Activated T-helper 1 cell treated with anti-CD3 and anti-CD28 coated beads, Interleukin-2, amount 50 U/mL, for 16 hours (primary cell): ENCODE measurements around the gene HID1.
"Not testable (repeated sequence)": the region's sequence is repeated elsewhere in the genome, so short reads cannot be mapped to it uniquely, and the experiment has no call there.

Experiments used
- DNase-seq, 2 donors: peaks; one replicate each; pipeline ENCODE4 v3.0.0-alpha.2; 2020; ENCODE audit warnings: low read depth in 1 of 2, low spot score in 1 of 2

HID1 gene

DNA sequence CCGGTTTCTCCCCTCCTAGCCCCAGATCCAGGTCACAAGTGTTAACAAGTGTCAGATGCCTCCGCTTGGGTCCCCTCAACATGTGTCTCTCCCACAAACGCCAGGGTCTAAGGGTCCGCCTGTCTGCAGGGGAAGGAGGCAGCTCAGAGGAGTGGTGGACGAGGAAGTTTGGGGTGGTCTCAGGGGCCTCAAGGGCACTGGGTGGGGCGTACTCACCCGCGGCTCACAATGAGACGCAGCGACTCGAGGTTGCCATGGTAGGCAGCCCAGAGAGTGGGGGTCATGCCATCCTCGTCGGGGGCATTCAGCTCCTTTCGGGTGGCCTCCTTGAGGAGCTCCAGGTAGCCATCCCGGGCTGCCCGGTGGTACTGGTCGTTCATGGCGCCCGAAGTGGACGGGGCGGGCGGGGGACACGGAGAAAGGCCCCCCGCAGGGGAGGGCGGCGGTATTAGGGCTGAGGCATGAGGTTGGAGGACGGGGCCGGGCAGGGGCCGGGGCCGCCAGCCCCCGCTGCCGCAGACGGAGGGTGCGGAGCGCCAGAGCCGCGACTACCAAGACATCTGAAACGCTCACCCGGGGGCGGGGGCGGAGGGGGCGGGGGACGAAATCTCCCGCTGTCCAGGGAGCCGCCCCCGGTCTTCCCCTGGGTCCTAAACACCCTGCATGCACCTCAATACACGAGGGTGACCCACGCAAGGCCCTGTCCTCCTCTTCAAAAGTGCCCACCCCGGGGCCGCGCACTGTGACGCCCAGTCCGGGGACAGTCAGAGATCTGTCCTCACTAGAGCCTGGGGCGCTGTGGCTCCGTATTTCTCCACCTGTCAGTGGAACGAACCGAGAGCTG lies 49.6 kb downstream of the HID1 start, which contains the start of gene USH1G:
Gene USH1G, minus strand, starts transcription at position 562 of the 844 bp plus-strand sequence. Its CDS starts 182 bp downstream, at position 380.
- DNase-seq = no peak

DNA sequence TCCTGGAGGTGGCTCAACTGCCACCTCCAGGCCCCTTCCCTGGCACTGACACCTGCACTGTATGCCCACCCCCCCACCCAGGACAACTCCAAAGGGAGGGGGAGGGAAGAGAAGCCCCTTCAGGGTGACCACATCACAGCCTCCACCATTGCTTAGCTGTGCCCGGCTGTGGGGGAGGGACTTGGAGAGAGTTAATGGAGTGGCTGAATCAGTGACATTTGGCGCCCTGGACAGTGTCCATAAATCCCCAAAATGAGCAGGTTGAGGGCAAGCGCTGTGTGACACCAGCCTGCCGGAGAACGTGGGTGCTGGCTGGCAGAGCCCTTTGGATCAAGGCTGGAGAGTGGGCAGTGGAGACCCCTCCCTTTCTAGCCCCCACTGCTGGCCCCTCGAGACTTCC lies 50.4 kb downstream of the HID1 start:
- no peak for DNase-seq

DNA sequence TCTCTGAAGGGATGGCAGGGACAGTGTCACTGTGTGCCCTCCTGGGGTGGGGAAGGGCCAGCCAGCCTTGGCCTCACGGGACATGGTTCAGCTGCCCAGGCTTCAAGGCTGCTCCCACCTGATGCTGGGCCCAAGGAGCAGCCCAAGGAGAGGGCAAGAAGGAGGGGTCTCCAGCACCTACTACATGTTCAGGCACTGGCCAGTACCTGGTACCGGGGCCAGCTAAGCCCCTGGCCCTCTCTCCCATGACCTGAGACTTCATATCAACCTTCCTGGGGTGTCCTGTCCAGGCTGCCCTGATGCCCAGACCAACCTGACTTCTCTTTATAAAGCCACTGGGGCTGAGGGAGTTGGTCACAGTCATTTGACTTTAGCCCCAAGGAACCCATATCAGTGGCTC lies 50.8 kb downstream of the HID1 start:
- DNase-seq = no peak

DNA sequence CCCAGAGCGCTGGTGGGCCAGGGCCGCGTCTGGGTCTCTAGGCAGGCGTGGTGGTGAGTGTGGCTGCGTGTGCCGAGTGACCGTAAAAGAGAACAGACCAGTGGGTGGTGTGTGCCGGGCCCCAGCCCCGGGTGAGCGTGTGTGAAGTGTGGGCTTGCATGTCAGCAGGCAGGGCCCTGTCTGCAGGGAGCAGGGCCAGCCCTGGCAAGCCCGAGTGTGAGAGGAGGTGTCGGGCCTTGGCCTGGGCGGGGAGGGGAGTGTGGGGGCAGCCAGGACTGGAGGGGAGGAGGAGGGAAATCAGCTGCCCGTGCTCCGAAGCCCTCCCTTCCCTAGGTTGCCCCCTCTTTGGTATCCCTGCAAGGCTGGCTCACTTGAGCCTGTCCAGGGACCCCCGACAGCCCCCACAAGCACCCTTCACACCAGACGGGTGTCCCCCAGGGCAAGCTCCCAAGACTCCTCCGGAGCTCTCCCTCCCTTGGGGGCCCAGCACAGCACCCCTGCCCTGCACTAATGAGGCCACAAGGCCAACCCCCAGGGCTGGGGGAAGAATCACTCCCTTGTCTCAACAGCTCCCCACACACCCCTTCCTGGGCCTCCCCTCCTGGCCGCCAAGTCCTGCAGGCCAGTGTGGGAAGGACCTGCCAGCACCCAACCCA lies 51.4 kb downstream of the HID1 start:
- DNase-seq = no peak

DNA sequence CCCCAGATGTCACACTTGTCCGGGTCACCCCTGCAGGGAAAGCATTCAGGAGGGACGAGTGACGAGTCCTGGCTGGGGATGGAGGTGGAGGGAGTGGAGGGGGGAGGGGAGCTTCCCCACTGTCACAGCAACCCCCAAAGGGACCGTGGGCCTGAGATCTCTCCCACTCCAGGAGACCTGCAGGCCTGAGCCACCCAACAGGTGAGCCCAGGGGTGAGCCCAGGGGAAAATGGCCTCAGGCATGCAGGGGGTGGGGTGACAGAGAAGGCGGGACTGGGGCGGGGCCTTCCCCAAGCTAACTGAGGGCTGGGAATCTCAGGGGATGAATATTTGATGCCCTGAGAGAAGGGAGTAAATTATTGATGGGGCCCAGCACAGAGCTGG lies 51.9 kb downstream of the HID1 start:
- no peak for DNase-seq

DNA sequence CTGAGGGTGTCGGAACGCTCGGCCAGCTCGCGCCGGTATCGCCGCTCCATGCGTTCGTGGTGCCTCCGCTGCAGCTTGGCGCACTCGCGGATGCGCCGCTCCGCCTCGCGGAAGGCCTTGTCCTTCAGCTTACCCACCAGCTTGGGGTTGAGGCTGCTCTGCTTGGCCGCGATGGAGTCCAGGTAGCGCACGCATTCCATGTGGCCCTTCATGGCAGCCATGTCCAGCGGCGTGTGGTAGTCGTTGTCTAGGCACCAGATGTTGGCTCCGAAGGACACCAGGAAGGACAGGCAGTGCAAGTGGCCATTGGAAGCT lies 52.3 kb downstream of the HID1 start:
- no peak for DNase-seq

DNA sequence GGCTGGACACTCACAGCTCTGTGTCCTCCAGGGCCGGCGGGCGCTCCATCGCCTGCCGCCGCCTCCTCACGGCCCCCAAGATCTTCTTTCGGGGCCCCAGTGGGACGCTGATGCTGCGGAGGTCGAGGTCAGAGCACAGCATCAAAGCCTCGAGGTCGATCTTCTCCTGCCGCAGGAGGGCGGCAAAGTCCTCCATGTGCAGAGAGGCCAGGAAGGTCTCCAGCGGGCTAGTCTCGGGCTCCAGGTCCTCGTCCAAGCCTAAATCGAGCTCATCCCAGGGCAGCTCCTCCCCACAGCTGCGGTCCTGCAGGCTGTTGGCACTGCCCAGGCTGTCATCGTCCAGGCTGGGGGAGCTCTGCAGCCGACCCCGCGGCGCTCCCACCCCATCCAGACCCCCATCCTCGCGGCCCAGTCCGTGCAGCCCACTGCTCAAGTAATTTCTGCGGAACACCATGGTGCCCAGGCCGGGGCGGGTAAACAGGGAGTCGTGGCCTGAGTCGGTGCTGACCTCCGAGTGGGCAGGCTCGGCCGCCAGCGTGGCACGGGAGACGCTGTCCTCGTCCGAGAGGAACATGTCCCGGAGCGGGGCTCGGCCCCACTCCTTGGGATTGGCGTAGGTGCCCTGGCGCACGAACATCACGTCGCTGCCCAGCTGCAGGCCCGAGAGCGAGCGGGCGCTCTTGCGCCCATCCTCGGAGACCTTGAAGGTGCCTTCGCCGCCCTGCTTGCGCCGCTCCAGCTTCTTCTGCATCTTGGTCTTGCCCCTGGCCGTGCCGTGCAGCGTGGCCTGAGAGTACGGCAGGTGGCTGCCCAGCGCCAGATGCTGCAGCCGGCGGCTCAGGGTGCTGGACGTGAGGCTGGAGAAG lies 52.9 kb downstream of the HID1 start:
- DNase-seq = no peak

DNA sequence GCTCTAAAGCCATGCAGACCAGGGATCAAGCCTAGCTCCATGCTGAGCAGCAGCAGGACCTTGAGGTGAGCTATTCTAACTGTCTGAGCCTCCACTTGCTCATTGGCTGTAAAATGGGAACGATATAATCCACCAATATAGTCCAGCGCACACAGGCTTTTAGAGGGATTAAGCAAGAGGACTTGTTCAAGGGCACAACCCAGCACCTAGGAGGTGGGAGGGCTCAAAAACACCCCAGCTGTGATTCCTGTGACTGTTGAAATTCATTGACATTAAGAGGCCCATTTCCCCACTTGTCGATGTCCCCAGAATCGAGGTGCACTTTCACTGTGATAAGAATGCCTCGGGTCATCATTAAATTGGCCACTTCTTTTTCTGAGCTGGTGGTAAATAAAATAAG lies 53.7 kb downstream of the HID1 start:
- no peak for DNase-seq

DNA sequence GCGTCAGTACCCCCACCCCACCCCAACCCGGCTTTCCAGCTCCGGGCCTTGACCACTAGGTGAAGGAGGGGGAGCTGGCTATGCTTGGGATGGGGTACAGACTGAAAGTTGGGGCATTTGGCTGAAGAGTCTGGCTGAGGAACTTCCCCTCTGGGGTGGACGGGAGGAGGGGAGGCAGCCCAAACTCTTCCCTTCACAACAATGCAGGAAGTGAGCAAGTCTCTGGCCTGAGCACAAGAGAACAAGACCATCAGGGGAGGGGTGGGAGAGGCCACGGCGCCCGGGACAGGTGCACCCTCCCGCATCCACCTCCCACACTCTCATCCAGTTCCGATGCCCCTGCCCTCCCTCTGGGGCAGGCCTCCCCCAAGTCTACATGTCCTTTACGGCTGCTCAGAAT lies 55.1 kb downstream of the HID1 start:
- no peak for DNase-seq

DNA sequence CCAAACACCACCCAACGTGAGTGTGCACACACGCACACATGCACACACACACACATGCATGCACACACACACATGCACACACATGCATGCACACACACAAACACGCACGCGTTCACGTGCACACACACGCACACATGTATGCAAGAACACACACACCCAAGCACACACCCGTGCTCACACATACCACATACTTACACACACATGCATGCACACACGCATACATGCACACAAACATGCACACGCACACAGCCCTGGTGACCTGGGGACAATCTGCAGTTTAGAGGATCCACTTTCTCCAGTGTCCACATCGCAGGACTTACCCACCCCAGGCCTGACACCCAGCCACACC lies 55.7 kb downstream of the HID1 start:
- no peak for DNase-seq

DNA sequence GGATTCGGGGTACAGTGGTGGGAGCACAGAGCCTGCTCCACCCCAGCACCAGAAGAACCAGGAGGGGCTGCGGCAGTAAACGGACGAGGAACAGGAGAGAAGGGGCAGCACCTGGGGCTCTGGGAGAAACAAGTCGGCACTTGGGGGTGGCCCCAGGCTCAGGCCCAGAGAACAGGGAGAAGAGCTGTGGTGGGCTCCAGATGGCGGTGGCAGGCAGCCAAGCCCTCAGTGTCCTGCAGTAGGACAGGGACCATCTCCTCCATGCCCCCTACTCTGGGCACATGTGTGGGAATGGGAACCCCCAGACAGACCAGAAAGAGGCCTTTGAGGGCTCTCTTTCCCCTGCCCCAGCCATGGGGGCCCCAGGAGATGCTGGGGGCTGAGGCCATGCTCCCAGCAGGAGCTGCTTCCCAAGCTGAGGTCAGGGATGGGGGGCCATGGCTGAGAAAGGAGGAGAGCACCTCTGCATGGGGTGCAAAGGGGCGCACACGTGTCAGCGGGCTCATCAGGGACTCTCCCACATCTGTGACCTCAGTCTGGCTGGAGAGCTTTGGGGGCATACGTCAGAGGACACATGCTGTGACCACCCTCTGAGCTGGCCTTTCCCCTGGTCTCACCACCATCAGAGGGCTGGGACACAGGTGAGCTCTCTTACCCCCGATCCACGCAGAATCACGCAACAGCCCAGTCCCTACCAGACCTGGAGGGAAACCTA lies 56.3 kb downstream of the HID1 start:
- no peak for DNase-seq

DNA sequence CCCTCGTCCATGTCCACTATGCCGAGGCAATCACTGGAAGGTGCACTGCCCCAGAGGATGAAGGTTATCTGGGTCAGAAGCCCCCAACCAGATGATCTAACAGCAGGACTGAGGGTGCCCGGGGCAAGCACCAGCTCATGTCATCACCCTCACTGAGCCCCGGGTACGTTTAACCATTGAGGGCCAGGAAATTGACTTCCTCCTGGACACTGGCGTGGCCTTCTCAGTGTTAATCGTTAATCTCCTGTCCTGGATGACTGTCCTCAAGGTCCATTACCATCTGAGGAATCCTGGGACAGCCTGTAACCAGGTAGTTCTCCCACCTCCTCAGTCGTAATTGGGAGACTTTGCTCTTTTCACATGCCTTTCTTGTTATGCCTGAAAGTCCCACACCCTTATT lies 61.1 kb downstream of the HID1 start:
- not testable (repeated sequence) for DNase-seq

DNA sequence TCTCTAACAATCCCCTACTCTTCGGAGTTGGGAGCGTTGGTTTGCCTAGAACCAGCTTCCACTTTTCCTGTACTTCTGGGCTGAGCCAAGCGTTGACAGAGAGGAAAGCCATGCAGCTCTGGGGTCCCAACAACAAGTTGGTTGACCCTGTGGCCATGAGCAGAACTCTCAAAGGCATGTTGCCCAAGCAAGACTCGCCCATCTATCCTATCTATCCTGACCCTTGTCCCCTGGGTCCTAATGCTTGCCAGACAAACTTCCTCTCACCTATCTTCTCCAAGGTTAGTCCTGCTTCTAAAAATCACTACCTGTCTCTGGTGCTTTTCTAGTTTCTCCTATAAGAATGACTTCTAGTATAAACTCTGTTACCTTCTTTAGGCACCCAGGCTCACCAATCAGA lies 63.5 kb downstream of the HID1 start:
- DNase-seq = not testable (repeated sequence)

DNA sequence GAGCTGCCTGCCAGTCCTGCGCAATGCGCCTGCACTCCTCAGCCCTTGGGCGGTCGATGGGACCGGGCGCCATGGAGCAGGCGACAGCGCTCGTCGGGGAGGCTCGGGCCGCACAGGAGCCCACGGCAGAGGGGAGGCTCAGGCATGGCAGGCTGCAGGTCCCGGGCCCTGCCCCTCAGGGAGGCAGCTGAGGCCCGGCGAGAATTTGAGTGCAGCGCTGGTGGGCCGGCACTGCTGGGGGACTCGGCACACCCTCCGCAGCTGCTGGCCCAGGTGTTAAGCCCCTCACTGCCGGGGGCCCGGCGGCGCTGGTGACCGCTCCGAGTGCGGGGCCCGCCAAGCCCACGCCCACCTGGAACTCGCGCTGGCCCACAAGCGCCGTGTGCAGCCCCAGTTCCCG lies 65.5 kb downstream of the HID1 start:
- DNase-seq = no peak

DNA sequence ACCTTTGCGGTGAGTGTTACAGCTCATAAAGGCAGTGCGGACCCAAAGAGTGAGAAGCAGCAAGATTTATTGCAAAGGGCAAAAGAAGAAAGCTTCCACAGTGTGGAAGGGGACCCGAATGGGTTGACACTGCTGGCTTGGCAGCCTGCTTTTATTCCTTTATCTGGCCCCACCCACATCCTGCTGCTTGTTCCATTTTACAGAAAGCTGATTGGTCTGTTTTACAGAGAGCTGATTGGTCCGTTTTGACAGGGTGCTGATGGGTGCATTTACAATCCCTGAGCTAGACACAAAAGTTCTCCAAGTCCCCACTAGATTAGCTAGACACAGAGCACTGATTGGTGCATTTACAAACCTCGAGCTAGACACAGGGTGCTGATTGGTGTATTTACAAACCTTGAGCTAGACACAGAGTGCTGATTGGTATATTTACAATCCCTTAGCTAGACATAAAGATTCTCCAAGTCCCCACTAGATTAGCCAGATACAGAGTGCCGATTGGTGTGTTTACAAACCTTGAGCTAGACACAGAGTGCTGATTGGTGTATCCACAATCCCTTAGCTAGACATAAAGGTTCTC lies 66.3 kb downstream of the HID1 start:
- not testable (repeated sequence) for DNase-seq

DNA sequence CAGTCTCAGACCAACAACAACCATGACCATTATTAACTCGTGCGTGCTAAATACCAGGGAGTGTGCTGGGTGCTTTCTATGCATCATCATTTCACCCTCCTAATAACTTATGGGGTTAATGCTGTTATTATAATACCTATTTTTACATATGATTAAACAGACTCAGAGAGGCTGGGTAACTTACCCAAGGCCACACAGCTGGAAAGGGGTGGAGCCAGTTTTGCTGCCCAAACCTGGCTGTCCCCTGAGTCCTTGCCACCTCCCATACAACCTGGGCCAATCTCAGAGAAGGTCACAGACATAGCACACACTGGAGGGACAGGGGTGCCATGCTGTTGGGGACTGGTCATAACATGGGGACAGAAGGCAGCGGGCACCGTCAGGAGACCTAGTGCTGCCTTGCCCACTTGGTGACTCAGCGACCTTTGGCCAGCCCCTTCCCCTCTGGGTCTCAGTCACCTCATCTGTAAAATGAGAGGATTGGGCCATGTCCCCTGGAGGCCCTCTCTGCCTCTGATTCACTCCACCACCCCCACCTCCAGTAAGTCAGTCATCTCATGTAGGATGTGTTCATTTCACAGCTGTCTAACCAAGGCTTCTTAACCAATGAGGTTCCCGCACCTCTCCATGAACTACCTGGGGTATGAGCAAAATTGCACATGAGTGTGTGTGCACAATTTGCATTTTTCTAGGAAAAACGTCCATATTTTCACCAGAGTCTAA lies 67.7 kb downstream of the HID1 start:
- no peak for DNase-seq

DNA sequence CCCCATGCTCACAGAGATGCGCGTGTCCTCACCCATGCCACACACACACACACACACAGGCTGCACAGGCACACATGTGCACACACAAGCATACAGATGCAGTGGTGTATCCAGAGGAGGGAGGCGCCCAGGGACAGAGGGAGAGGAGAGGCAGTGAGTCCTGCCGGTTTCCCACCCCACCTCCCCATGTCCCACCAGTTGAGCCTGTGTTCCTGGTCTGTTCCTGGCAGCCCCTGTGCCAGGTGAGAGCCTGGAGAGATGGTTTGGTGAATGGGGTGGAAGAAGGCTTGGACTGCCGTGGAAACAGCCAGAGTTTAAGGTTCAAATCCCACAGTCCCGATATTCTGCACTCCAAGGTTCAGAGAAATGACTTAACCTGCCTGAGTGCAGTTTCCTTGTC lies 68.9 kb downstream of the HID1 start:
- no peak for DNase-seq

DNA sequence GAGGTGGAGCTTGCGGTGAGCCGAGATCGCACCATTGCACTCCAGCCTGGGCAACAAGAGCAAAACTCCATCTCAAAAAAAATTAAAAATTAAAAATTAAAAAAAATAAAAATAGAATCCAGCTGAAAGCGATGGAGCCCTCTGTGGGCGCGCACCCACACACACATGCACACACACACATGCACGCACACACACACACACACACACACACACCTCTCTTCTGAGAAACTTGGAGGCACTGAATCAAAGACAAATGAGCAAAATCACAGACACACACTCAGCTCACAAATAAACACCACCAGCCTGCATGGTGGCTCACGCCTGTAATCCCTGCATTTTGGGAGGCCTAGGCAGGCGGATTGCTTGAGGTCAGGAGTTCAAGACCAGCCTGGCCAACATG lies 69.5 kb downstream of the HID1 start:
- no peak for DNase-seq

DNA sequence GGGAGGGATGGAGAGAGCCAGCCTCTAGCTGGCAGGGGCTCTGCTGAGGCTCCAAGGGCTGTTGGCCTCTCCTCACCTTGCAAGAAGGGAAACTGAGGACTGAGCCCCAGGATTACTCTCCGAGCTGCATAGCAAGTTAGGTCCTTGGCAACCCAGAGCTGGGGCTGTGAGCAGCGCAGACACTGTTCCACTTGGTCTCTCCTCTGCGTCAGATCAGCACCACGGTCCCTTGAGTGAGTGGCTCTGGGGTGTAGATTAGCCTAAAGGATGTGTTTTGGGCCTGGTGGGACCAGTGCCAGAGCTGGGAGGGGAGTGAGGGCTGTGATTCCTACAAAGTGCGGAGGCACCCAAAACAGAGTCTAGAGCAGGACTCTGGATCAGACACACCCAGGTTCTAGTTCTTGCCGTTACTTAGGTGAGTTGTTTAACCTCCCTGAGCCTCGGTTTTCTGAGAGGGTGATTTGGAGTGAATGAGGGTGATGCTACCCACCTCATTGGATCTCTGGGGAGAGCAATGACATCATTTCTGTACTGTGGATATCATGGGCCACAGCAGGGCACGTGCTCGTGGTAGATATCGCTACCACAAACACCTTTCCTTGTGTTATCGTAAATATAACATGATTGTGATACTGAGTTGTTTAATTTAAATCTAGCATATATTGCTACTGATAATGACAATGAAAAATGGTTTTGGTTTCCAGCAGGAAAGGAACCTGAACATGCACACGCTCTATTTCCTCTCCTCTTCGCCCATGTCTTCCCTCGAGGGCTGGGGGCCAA lies 71.0 kb downstream of the HID1 start:
- no peak for DNase-seq
